Measurements from ENCODE around the gene TLK2. TPM values are rescaled to one million over a fixed set of nuclear protein-coding genes. Genes with fewer than 3 reads are reported as not detected.

Gene TLK2
- total RNA-seq, 1 experiment from 2014 or later: 42.9 TPM

DNA sequence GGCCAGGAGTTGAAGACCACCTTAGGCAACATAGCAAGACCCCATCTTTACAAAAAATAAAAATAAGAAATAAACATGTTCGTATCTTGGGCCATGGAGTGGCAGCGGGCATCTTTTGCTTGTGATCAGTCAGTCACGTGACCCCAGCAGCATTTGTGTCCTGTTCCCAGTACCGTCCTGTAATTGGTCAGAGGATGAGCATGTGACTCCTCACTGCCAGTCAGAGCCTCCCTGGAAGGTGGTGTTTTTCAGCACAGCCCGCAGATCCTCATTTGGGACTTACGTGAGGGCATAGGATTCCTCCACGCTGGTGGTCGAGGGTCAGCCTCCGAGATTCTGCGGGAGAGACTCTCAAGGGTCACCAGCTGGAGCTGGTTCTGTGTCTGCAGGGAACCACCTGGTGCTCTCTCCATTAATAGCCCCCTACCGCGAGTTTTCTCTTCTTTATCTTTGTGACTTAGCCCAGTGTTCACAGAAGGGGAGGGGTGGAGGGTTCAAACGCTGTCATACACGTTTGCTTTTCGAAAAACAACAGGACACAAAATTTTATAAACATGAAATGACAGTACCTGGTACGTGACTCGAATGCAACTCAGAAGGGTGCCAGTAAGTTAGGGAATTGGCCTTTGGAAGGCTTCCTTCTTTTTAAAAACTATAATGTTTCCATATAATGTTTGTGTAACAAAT, 166.0 kb downstream of the TLK2 start:
- DNase-seq (ENCODE audit: low spot score): peak; percentile 33
- ChIA-PET CTCF (no interaction called here), POLR2A (no interaction called here)
- Mint-ChIP-seq H3K27ac (0 out of 2 replicates have a peak overlapping the region, but pooled peaks have one; percentile 19), H3K4me3 (no peak overlapping the region), H3K4me1 (peaks cover 17% of the 10 kb centered on the region), H3K36me3 (no peaks in the 10 kb centered on the region), H3K9me3 (no peaks in the 10 kb centered on the region), H3K27me3 (ENCODE audit: low read depth) (no peaks in the 10 kb centered on the region)
- TF ChIP-seq USF2 (CRISPR knock-in tag; IDR thresholded peaks at IDR 0.05) (peak; percentile 97), CREB1 (CRISPR knock-in tag; IDR thresholded peaks at IDR 0.05) (no peak), RORB (CRISPR knock-in tag; IDR thresholded peaks at IDR 0.05) (no peak), NFE2L1 (CRISPR knock-in tag; IDR thresholded peaks at IDR 0.05) (no peak), TCF7 (CRISPR knock-in tag; IDR thresholded peaks at IDR 0.05; ENCODE audit: low read depth) (no peak), FOXK1 (CRISPR knock-in tag; IDR thresholded peaks at IDR 0.05) (no peak), NFYB (CRISPR knock-in tag; conservative IDR thresholded peaks at IDR 0.05; ENCODE audit: low read depth) (peak; percentile 53; the same call in 1 of the 2 replicates), ZNF512 (CRISPR knock-in tag; IDR thresholded peaks at IDR 0.05; ENCODE audit: borderline replicate concordance) (no peak), FOXP4 (CRISPR knock-in tag; IDR thresholded peaks at IDR 0.05) (no peak)
- TF ChIP-seq, protein P1, sequence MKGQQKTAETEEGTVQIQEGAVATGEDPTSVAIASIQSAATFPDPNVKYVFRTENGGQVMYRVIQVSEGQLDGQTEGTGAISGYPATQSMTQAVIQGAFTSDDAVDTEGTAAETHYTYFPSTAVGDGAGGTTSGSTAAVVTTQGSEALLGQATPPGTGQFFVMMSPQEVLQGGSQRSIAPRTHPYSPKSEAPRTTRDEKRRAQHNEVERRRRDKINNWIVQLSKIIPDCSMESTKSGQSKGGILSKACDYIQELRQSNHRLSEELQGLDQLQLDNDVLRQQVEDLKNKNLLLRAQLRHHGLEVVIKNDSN (CRISPR knock-in tag; IDR thresholded peaks at IDR 0.05): peak; percentile 94
- TF ChIP-seq, protein P2, sequence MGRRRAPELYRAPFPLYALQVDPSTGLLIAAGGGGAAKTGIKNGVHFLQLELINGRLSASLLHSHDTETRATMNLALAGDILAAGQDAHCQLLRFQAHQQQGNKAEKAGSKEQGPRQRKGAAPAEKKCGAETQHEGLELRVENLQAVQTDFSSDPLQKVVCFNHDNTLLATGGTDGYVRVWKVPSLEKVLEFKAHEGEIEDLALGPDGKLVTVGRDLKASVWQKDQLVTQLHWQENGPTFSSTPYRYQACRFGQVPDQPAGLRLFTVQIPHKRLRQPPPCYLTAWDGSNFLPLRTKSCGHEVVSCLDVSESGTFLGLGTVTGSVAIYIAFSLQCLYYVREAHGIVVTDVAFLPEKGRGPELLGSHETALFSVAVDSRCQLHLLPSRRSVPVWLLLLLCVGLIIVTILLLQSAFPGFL (CRISPR knock-in tag; IDR thresholded peaks at IDR 0.05; ENCODE audit: borderline replicate concordance): no peak
- TF ChIP-seq, protein P3, sequence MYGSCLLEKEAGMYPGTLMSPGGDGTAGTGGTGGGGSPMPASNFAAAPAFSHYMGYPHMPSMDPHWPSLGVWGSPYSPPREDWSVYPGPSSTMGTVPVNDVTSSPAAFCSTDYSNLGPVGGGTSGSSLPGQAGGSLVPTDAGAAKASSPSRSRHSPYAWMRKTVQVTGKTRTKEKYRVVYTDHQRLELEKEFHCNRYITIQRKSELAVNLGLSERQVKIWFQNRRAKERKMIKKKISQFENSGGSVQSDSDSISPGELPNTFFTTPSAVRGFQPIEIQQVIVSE (CRISPR knock-in tag; IDR thresholded peaks at IDR 0.05; ENCODE audit: borderline replicate concordance): no peak
- TF ChIP-seq, protein P4, sequence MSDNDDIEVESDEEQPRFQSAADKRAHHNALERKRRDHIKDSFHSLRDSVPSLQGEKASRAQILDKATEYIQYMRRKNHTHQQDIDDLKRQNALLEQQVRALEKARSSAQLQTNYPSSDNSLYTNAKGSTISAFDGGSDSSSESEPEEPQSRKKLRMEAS (CRISPR knock-in tag; IDR thresholded peaks at IDR 0.05): peak; percentile 41; the same call in 1 of the 2 replicates
- TF ChIP-seq, protein P5, sequence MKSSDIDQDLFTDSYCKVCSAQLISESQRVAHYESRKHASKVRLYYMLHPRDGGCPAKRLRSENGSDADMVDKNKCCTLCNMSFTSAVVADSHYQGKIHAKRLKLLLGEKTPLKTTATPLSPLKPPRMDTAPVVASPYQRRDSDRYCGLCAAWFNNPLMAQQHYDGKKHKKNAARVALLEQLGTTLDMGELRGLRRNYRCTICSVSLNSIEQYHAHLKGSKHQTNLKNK (CRISPR knock-in tag; IDR thresholded peaks at IDR 0.05): no peak
- TF ChIP-seq, protein P6, sequence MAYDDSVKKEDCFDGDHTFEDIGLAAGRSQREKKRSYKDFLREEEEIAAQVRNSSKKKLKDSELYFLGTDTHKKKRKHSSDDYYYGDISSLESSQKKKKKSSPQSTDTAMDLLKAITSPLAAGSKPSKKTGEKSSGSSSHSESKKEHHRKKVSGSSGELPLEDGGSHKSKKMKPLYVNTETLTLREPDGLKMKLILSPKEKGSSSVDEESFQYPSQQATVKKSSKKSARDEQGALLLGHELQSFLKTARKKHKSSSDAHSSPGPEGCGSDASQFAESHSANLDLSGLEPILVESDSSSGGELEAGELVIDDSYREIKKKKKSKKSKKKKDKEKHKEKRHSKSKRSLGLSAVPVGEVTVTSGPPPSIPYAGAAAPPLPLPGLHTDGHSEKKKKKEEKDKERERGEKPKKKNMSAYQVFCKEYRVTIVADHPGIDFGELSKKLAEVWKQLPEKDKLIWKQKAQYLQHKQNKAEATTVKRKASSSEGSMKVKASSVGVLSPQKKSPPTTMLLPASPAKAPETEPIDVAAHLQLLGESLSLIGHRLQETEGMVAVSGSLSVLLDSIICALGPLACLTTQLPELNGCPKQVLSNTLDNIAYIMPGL (CRISPR knock-in tag; IDR thresholded peaks at IDR 0.05): no peak
- TF ChIP-seq, protein P7, sequence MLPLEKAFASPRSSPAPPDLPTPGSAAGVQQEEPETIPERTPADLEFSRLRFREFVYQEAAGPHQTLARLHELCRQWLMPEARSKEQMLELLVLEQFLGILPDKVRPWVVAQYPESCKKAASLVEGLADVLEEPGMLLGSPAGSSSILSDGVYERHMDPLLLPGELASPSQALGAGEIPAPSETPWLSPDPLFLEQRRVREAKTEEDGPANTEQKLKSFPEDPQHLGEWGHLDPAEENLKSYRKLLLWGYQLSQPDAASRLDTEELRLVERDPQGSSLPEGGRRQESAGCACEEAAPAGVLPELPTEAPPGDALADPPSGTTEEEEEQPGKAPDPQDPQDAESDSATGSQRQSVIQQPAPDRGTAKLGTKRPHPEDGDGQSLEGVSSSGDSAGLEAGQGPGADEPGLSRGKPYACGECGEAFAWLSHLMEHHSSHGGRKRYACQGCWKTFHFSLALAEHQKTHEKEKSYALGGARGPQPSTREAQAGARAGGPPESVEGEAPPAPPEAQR (CRISPR knock-in tag; IDR thresholded peaks at IDR 0.05): no peak
- ATAC-seq: peak; percentile 86
